Astrocyte (in vitro differentiated cells and primary cell): ENCODE measurements around the gene HCN3. TPM values are rescaled to one million over a fixed set of nuclear protein-coding genes. Genes with fewer than 3 reads are reported as not detected.

ENCODE experiments used
- DNase-seq: peaks from one replicate; pipeline ENCODE4 v3.0.0-alpha.2; 2010; ENCODE audit warnings: low read depth
- FAIRE-seq: peaks from 2 replicates; lab custom pipeline; 2011; peaks lifted over from hg19 to GRCh38; lab: Jason Lieb, UNC
- H2AFZ ChIP-seq: 2 replicates; pipeline ENCODE4 v1.6.0; 2012; ENCODE audit warnings: low read depth, low read length, inconsistent platforms
- H3K27ac ChIP-seq: 2 replicates; pipeline ENCODE4 v1.5.1; 2011; ENCODE audit warnings: low read depth, low read length, inconsistent platforms
- H3K27me3 ChIP-seq: 2 replicates; pipeline ENCODE4 v1.6.0; 2011; ENCODE audit warnings: low read length, inconsistent platforms; ENCODE audit not compliant: insufficient read depth
- H3K36me3 ChIP-seq: 2 replicates; pipeline ENCODE4 v1.5.1; 2011; ENCODE audit warnings: low read length, inconsistent platforms; ENCODE audit not compliant: insufficient read depth
- H3K4me1 ChIP-seq: 2 replicates; pipeline ENCODE4 v1.5.1; 2011; ENCODE audit warnings: low read length, inconsistent platforms; ENCODE audit not compliant: insufficient read depth
- H3K4me2 ChIP-seq: 2 replicates; pipeline ENCODE4 v1.6.0; 2012; ENCODE audit warnings: low read length, inconsistent platforms
- H3K4me3 ChIP-seq: 2 replicates; pipeline ENCODE4 v1.5.1; 2011; ENCODE audit warnings: low read depth, mild to moderate bottlenecking, low read length, inconsistent platforms; ENCODE audit not compliant: insufficient read depth
- H3K79me2 ChIP-seq: 2 replicates; pipeline ENCODE4 v1.6.0; 2012; ENCODE audit warnings: mild to moderate bottlenecking, low read length, inconsistent platforms; ENCODE audit not compliant: insufficient read depth
- H3K9ac ChIP-seq: 2 replicates; pipeline ENCODE4 v1.6.0; 2012; ENCODE audit warnings: mild to moderate bottlenecking, low read length, inconsistent platforms
- H3K9me3 ChIP-seq: 2 replicates; pipeline ENCODE4 v1.5.1; 2012; ENCODE audit warnings: low read depth, mild to moderate bottlenecking, low read length, inconsistent platforms; ENCODE audit not compliant: insufficient read depth
- H4K20me1 ChIP-seq: 2 replicates; pipeline ENCODE4 v1.6.0; 2012; ENCODE audit warnings: low read length, inconsistent platforms; ENCODE audit not compliant: insufficient read depth
- H3K27ac Mint-ChIP-seq: one replicate; pipeline ENCODE4 v1.8.0; 2021; ENCODE audit warnings: mild to moderate bottlenecking, mixed read lengths; ENCODE audit not compliant: unreplicated experiment
- H3K27me3 Mint-ChIP-seq: one replicate; pipeline ENCODE4 v1.8.0; 2021; ENCODE audit warnings: low read depth, mixed read lengths; ENCODE audit not compliant: unreplicated experiment
- H3K36me3 Mint-ChIP-seq: one replicate; pipeline ENCODE4 v1.8.0; 2021; ENCODE audit warnings: low read depth, mixed read lengths; ENCODE audit not compliant: unreplicated experiment
- H3K4me1 Mint-ChIP-seq: one replicate; pipeline ENCODE4 v1.8.0; 2021; ENCODE audit warnings: low read depth, mixed read lengths; ENCODE audit not compliant: unreplicated experiment
- H3K4me3 Mint-ChIP-seq: one replicate; pipeline ENCODE4 v1.8.0; 2021; ENCODE audit warnings: mild to moderate bottlenecking, moderate library complexity, mixed read lengths; ENCODE audit not compliant: unreplicated experiment
- H3K9me3 Mint-ChIP-seq: one replicate; pipeline ENCODE4 v1.8.0; 2021; ENCODE audit warnings: mild to moderate bottlenecking, mixed read lengths; ENCODE audit not compliant: unreplicated experiment
- EZH2 ChIP-seq: IDR thresholded peaks from 2 replicates; pipeline ENCODE4 v1.6.1; 2012; ENCODE audit warnings: mild to moderate bottlenecking, low read length, inconsistent platforms; ENCODE audit not compliant: insufficient read depth
- total RNA-seq: library from RNA; stranded (reverse); gene quantifications from 2 replicates; pipeline ENCODE4 v1.2.1, GENCODE V29; 2021
- TF ChIP-seq, protein P1 (sequence below): IDR thresholded peaks from 2 replicates; pipeline ENCODE4 v1.5.1; 2011; ENCODE audit warnings: low read depth, mild to moderate bottlenecking, inconsistent platforms, low read length, moderate library complexity; ENCODE audit not compliant: insufficient read depth

HCN3 gene
- total RNA-seq, 1 donor from 2014 or later, result 3.6 TPM

GRCh38 chr1:155273343-155274245 lies 3.7 kb upstream of the HCN3 start, which contains the start of gene CLK2:
Gene CLK2 (minus strand): TSS chr1:155273504. CDS start chr1:155270977, 2,527 bp downstream.
- no peaks in the 10 kb centered on the region for H3K27me3 ChIP-seq
- H3K27ac ChIP-seq, result peak within 1 kb of the TSS; percentile 82
- peak within 1 kb of the TSS; percentile 90 for H3K4me3 Mint-ChIP-seq
- no peaks in the 10 kb centered on the region for H3K9me3 Mint-ChIP-seq
- H3K4me1 ChIP-seq, result peaks cover 29% of the 10 kb centered on the region
- DNase-seq (peak; percentile 75), FAIRE-seq (no peak)
- peak within 1 kb of the TSS; percentile 93 for H3K27ac Mint-ChIP-seq
- peak within 1 kb of the TSS; percentile 83 for H3K9ac ChIP-seq
- H3K36me3 Mint-ChIP-seq, result peaks cover 10% of the 10 kb centered on the region
- peaks cover 45% of the 10 kb centered on the region for H3K79me2 ChIP-seq
- no peaks in the 10 kb centered on the region for H3K9me3 ChIP-seq
- peak within 1 kb of the TSS; percentile 90 for H2AFZ ChIP-seq
- H3K36me3 ChIP-seq, result peaks cover 24% of the 10 kb centered on the region
- peak within 1 kb of the TSS; percentile 92 for H3K4me2 ChIP-seq
- H3K27me3 Mint-ChIP-seq, result no peaks in the 10 kb centered on the region
- H3K4me3 ChIP-seq, result peak within 1 kb of the TSS; percentile 81
- H4K20me1 ChIP-seq, result peaks cover 32% of the 10 kb centered on the region
- peaks cover 17% of the 10 kb centered on the region for H3K4me1 Mint-ChIP-seq
- TF ChIP-seq, protein P1, sequence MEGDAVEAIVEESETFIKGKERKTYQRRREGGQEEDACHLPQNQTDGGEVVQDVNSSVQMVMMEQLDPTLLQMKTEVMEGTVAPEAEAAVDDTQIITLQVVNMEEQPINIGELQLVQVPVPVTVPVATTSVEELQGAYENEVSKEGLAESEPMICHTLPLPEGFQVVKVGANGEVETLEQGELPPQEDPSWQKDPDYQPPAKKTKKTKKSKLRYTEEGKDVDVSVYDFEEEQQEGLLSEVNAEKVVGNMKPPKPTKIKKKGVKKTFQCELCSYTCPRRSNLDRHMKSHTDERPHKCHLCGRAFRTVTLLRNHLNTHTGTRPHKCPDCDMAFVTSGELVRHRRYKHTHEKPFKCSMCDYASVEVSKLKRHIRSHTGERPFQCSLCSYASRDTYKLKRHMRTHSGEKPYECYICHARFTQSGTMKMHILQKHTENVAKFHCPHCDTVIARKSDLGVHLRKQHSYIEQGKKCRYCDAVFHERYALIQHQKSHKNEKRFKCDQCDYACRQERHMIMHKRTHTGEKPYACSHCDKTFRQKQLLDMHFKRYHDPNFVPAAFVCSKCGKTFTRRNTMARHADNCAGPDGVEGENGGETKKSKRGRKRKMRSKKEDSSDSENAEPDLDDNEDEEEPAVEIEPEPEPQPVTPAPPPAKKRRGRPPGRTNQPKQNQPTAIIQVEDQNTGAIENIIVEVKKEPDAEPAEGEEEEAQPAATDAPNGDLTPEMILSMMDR, result no peak
- no peak for TF ChIP-seq EZH2

DNA sequence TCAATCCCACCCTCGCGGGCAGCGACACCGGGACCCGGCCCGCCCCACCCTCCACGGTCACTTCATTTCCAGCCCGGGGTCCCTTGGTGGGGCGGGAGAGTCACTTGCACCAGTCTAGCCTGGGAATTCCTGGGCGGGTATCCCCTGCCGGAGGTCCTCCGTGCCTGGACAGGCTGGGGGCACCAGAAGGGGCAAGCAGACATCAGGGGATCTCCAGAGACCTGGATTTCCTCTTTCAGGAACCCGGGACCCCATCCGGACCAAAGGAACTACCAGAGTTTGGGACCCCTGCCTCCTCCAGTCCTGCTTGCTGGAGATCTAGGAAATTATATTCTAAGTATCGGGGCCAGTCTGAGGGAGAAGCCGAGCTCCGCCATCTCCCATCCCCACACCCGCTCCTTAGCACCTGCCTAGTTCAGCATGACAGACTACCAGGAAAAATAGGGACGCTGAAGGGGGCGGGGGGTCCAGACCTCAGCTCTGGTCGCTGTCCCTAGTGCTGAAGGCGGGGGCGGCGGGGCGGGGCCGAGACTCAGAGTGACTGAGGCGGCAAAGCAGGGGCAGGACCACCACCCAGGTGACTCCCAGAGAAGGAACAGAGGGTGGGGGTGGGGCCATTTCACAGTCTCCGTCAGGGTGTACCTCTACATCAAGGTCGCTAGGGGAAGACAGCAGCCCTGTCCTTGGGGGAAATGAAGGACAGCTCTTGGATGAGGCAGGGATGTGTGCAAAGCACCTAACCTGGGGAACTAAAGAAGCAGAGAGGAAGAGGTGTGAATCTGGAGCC lies 832 bp downstream of the HCN3 start:
- Histone ChIP-seq H3K27me3 (no peaks in the 10 kb centered on the region), H2AFZ (peak overlapping the region; percentile 99), H4K20me1 (peaks cover 5% of the 10 kb centered on the region), H3K27ac (no peak overlapping the region), H3K4me2 (peak overlapping the region; percentile 98), H3K4me3 (peak overlapping the region; percentile 68), H3K4me1 (peaks cover 25% of the 10 kb centered on the region), H3K9me3 (no peaks in the 10 kb centered on the region), H3K79me2 (peaks cover 4% of the 10 kb centered on the region), H3K36me3 (no peaks in the 10 kb centered on the region), H3K9ac (peak overlapping the region; percentile 75)
- Mint-ChIP-seq H3K27ac (no peak overlapping the region), H3K4me1 (peaks cover 11% of the 10 kb centered on the region), H3K36me3 (no peaks in the 10 kb centered on the region), H3K27me3 (no peaks in the 10 kb centered on the region), H3K4me3 (peak overlapping the region; percentile 79), H3K9me3 (no peaks in the 10 kb centered on the region)
- TF ChIP-seq EZH2, result no peak
- TF ChIP-seq, protein P1, result no peak
- FAIRE-seq, result no peak
- no peak for DNase-seq
